Activated CD4-positive, CD25-positive, alpha-beta regulatory T cell treated with anti-CD3 and anti-CD28 coated beads, Interleukin-2, amount 50 U/mL, for 72 hours (primary cell): Measurements from ENCODE around the gene ADM5.
A peak's percentile ranks its signal among the peaks of the same experiment; 100 is the strongest.

Experiments used
- DNase-seq: peaks from one replicate; pipeline ENCODE4 v3.0.0; 2021

ADM5 gene

DNA sequence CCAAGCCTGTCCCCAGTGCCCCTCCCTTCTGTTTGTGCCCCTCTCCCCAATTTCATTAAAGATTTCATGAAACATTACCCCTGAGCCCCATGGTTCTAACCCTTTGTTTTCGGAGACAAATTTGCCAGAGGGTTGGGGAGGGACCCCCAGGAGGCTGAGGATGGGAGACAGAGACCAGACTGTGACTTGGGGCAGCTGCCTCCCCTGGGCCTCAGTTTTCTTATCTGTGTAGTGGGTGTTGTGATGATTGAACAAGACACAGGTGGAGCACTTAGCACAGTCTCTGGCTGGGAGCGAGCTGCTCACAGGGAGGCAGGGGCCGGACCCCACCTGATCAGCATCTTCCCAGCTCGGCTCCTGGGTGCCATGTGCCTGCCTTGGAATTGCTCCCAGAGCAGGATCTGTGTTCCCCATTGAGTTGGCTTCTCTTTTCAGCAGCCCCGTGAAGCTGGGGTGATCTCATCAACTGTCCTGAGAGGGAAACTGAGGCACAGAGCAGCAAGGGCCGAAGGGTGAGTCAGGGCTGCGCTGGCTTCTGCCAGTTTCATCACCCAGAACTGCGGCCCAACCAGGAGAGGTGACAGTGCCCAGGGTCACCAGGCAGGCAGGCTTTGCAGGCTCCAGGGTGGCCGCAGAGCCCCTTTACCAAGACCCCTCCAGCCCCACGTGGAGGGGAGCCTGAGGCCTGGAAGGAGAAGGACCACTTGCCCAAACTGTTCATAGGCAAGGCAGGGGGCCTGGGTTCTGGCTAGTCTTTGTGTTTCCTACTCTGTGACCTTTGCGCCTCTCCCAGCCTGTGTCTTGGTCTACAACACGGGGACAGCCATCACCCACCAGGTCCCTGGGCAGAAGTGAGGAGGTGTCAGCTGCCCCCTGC is 30.6 kb upstream of the ADM5 start:
- no peak for DNase-seq

DNA sequence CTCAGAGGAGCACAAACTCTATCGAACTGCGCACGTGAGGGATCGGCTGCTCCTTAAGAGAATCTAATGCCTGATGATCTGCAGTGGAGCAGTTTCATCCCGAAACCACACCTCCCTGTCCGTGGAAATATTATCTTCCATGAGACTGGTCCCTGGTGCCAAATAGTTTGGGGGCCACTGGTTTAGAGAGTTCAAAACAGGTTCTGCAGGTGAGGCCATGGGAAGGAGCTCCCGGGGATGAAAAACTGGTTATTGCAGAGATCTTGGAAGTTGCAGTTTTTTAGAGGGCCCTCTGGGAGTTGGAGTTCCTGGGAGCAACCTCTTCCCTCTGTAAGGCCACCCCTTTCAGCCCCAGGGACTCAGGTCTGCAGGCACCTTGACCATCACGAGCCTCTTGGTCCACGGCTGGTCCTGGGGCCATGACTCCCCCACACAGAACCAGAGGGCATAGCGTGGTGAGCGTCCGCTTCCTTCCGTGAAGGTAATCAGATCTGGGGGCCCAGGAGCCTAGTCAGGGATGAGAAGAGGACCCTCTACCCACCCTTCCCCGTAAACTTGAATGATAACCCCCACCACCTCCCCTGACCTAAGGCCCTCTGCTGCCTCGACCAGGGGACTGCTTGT is 28.9 kb upstream of the ADM5 start:
- no peak for DNase-seq

DNA sequence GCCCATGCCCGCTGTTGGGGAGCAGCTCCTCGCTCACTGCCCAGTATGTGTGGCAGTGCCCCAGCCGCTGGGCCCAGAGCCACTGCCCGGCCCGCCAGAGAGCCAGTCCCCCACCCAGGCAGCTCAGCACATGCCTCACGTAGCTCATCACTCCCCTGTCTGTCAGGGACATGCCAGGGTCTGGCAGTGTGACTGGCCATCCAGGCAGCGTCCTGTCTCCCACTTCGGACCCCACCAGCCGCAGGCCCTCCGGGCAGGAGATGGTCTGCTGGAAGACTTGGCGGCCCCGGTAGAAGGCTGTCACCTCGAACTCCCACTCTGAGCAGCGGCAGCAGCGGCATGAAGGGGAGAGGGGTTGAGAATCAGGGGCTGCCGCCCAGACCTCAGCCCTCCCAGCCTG is 27.4 kb upstream of the ADM5 start:
- DNase-seq = no peak

DNA sequence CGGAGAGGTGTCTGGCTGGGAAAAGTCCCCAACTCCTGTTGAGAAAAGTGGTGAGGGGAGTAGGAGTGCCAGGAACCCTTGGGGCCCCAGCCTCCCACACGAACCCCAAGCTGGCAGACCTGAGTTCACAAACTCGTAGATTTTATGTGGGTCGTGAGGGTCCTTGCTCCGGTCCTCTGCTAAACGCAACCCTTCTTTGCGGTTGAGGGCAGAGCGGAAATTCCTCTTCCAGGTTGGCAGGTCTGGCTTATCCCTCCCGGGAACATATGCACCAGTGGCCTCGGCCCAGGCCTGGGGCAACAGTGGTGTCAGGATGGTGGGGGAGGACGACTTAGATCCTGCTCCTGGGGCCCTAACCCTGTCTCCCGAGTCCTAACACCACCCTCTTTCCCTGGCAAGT is 26.2 kb upstream of the ADM5 start:
- no peak for DNase-seq

DNA sequence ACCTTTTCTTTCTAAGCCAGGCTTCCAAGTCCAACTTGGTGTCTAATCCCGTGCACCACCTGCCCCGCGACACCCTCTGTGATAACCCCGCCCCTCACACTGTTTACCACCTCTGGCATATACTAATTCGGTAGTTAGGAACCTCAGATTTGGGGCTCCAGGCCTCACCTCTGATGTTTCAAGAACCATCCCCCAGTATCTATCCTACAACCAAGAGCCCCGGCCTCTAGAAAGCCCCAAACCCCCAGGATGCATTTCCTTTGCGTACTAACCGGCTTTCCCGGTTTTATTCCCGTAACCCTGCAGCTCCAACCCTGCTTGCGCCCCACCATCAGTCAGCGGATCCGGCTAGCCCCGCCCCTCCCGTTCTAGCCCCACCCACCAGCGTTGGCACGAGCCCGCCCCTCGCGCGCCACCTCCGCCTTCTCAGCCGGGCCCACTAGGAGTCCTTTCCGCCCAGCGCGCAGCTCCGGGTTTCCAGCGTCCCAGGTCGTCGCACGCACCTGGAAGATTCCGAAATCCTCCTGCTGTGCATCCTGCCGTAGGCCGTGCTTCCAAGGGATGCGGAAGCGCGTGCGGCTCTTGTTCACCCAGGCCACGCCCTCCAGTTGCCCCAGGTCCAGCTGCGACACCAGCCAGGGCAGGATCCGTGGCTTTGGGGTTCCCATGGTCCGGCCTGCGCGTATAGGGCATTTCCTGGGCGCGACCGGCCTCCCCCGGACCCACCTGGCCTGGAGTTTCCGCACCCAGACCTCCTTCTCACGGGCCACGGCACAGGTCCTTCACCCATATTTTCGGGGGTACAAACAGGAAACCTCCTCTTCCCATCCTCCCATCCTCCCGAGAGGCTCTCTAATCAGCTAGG is 25.0 kb upstream of the ADM5 start:
- DNase-seq = peak; percentile 88

DNA sequence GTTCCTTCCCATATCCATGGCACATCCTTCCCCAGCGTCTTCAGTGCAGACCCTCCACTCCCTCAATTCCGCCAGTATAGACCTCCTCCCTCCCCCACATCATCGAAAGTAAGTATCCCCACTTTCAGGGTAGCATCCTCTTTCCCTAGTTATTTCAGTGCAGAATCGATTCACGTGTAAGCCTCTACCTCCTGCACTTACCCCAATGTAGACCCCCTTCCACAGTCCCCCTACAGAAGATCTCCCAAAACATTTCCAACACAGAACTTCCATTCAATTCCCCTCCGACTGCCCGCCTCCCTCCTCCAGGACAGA is 24.4 kb upstream of the ADM5 start:
- DNase-seq = no peak

DNA sequence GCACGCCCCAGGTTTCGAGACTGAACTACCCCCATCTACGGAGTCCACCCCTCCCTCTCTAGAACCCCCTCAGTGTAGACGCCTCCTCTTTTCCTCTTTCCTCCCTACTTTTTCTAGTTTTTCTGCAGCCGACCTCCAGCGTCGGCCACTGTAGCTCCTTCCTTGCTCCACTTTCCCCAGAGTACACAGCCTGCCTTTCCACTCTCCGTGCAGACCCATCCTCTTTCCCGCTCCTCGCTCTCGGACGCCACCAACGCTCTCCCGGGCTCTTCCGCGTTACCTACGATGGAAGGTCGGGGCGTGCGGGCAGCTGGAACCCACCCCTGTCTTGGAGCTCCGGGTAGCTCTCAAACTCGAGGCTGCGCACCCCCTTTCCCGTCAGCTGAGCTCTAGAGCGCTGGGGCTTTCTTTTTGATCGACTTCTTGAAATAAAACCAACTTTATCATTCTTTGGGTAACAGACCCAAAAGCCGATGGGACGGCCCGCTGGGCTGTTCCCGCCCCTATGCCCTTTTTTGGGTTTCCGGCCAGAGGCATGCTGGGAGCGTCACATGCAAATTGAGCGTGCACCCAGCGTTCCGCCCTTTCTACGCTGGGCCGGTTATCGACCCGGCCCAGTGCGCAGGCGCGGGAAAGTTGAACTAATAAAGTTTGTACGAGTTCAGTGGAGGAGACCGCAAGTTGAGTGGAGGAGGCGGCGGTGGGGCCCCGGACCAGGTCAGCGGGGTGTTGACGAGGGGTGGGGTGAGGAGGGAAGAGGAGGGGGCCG is 23.9 kb upstream of the ADM5 start, which contains the start of the genes BCL2L12 and IRF3:
TSS of gene BCL2L12 (plus strand) at position 583 of the 769 bp plus-strand sequence. CDS start 760 bp downstream, outside the sequence.
TSS of gene IRF3 (minus strand) at position 507 of the 769 bp plus-strand sequence. CDS start 1,019 bp downstream, outside the sequence.
- DNase-seq = peak; percentile 100

- no peak for DNase-seq
Measured at GRCh38 chr19:49666120-49666444, 23.3 kb upstream of the ADM5 start.

- DNase-seq = no peak
Measured at GRCh38 chr19:49667473-49667872, 21.9 kb upstream of the ADM5 start.

- DNase-seq = no peak
Measured at GRCh38 chr19:49669516-49669915, 19.9 kb upstream of the ADM5 start.

GRCh38 chr19:49672131-49672919 is 17.1 kb upstream of the ADM5 start:
- peak; percentile 80 for DNase-seq

DNA sequence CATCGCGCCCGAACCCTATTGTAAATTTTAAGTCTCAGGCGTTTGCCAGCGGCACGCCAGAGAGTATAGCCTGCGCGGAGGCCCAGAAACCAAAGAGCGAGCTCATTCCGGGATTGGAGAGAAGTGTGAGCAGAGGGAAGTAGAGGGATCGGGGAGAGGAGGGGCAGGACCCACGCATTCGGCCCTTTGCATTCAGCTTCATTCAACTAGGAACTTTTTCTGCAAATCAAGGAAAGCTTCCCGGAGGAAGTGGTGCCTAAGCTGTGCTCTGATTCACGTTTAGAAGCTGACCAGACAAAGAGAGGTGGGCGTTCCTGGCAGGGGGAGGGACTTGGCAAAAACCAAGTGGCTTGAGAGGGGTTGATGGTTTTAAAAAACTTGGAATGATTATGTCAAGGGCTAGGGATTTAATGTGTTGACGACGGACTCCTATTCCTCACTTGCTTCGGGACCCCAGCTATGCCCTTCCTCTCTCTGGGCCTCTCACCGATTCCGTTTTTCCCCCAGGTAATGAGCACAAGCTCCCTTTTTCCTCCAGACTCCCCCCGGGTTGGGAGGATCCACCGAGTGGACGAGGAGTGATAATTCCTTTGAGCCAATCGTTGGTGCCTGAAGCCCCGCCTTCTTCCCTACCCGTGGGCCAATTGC is 13.1 kb upstream of the ADM5 start:
- peak; percentile 45 for DNase-seq

- DNase-seq = peak; percentile 97
Measured at GRCh38 chr19:49676784-49677230, 12.6 kb upstream of the ADM5 start.

DNA sequence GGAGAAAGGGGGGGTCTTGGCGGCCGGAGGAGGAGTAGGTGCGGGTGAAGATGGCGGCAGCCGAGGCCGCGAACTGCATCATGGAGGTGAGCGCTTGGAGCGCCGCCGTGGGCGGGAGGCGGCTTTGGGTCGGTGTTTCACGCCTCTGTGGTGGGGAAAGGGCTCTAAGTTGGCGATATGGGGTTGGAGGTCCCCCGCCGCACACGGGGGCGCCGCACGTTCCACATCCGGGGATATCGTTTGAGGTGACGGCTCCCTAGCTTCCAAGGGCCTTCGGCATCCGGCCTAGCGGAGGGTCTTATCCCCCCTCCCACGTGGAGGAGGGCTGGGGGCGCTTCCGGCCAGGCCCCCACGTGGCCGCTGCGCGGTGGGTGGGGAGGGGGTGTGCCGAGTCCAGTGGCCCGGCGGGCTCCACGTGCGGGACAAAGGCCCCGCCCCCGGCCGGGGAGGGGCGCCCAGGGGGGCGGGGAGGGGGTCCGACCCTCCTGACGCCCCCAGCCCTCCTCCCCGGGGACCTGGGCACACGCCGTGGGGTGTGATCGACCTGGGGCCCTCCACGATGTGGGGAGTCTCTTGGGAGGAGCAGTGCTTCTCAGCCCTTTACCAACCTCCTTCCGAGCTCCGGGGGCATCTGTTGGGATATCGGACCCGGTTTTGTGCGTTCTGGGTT is 12.0 kb upstream of the ADM5 start, which contains the start of gene PRMT1:
TSS of gene PRMT1 (plus strand) at position 41 of the 670 bp plus-strand sequence. CDS start at position 51, 10 bp downstream.
- DNase-seq = peak; percentile 62

DNA sequence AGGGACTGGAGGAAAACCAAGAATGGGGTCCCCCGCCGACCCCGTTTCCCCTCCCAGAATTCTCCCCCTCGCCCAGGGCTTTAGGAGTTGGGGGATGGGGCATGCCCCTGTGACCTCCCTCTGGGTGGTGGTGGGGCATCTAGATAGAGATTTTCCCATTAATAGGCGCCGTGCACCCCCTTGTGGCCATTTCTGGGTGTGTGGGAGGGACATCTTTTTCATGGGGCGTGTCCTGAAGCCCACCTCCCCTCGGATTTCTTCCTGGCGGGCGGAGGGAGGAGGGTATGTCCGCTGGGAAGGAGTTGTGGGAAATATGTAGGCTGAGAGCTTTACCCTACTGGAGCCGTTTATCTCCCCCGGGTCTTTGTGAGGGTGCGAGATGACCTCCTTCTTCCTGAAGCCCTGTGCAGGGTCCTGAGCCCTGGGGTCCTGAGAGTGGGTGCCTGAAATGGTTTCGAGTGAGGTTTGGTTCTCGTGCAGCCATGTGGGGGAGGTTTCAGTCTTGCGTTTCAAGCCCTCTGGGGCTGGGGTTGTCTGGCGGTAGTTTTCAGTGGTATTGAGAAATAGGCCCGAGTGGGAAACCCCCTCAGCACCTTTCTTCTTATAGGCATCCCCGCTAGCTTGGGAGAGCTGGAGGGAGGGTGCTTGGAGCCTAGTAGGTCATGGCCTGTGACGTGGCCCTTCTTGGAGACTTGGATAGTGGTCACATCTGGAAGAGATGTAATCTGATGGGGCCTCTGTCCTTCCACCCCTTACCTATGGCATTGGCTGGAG is 11.3 kb upstream of the ADM5 start:
- peak; percentile 75 for DNase-seq

- no peak for DNase-seq
Measured at GRCh38 chr19:49678985-49679770, 10.2 kb upstream of the ADM5 start.

DNA sequence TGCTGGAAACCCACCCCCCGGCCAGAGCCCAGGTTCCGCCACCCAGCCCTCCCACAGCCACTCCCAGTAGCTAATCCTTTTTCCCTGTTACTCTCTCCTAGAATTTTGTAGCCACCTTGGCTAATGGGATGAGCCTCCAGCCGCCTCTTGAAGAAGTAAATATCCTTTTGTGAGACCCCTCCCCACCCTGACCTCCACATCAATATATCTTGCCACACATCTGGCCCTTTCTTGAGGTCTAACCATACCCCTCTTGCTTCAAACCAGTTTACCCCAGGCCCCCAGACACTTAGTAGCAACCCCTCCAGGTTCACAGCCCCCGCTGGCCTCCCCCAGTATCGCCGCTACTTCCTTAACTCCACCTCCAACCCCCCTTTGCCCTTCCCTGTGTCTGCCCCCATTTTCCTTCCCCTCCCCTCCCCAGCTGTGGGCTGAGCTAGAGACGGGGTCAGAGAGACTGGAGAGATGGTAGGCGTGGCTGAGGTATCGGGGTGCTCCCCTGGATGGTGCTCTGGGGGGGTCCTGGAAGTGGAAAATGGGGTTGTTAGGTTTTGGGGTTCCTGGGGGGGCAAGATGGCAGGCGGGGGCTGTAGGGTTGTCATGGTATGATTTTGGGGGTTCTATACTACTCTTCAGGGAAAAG is 9.5 kb upstream of the ADM5 start:
- DNase-seq = no peak
